A549 (cell line): ENCODE results near the gene ADAM10.

Source experiments
- EP300 ChIP-seq, 2 experiments: fragments of >200 bp; sonication (Bioruptor Twin); formaldehyde crosslinking; IDR thresholded peaks; 2 replicates in 1 of 2; 3 replicates in 1 of 2; pipeline ENCODE4 v1.6.1; 2016 to 2017
- ESRRA ChIP-seq: fragments of 150-350 bp; IDR thresholded peaks from 2 replicates; pipeline ENCODE4 v1.6.1; 2014; ENCODE audit warnings: mild to moderate bottlenecking, low read length, borderline replicate concordance
- HDAC2 ChIP-seq: fragments of 200-600 bp; sonication (generic); IDR thresholded peaks from 2 replicates; pipeline ENCODE4 v1.6.1; 2016
- KDM5A ChIP-seq: fragments of 200-600 bp; sonication (generic); IDR thresholded peaks from 2 replicates; pipeline ENCODE4 v1.6.1; 2016; ENCODE audit warnings: antibody characterized with exemption, mild to moderate bottlenecking
- MYC ChIP-seq: IDR thresholded peaks from 2 replicates; pipeline ENCODE4 v1.6.1; 2012; ENCODE audit warnings: mild to moderate bottlenecking, inconsistent platforms, low read length, improper control_type of control experiment, borderline replicate concordance
- POLR2A ChIP-seq: IDR thresholded peaks from 2 replicates; pipeline ENCODE4 v1.6.1; 2012; ENCODE audit warnings: mild to moderate bottlenecking, low read length
- RAD21 ChIP-seq, 2 experiments: fragments of >200 bp in 1 of 2; sonication (Bioruptor Twin) in 1 of 2; formaldehyde crosslinking in 1 of 2; IDR thresholded peaks in 1 of 2; conservative IDR thresholded peaks in 1 of 2; 2 replicates in 1 of 2; 3 replicates in 1 of 2; pipeline ENCODE4 v1.6.1; 2012 to 2018; ENCODE audit warnings: inconsistent platforms in 1 of 2
- TF ChIP-seq, protein P1 (sequence below): IDR thresholded peaks from 2 replicates; pipeline ENCODE4 v1.6.1; 2012
- TF ChIP-seq, protein P2 (sequence below): fragments of >200 bp; sonication (Bioruptor Twin); formaldehyde crosslinking; IDR thresholded peaks from 3 replicates; pipeline ENCODE4 v1.5.1; 2016

DNA sequence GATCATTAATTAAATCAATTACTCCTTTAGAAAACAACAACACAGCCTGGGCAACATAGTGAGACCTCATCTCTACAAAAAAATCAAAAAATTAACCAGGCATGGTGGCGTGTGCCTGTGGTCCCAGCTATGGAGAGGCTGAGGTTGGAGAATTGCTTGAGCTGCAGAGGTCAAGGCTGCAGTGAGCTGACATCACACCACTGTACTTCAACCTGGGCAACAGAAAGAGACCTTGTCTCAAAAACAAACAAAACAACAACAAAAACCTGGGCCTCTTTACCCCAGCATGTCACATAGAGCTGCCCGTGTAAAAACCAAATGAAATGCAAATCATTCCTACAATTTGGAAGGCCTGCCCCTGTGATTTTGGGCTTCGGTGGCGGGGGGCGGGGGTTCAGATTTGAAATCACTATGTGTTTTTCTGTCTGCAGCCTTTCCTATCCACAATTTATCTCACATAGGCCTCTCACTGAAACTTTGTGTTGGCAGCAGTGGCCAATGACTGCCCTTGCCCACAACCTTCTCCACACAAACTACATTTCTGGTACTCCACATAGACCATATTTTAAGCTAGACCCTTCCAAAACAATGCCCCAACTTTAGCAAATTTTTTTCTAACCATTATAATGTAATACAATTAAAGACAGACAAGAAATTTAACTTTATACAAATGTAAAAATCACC lies 6.5 kb downstream of the ADAM10 start:
- TF ChIP-seq HDAC2, result no peak
- TF ChIP-seq, protein P1, sequence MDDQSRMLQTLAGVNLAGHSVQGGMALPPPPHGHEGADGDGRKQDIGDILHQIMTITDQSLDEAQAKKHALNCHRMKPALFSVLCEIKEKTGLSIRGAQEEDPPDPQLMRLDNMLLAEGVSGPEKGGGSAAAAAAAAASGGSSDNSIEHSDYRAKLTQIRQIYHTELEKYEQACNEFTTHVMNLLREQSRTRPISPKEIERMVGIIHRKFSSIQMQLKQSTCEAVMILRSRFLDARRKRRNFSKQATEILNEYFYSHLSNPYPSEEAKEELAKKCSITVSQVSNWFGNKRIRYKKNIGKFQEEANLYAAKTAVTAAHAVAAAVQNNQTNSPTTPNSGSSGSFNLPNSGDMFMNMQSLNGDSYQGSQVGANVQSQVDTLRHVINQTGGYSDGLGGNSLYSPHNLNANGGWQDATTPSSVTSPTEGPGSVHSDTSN, result no peak
- TF ChIP-seq MYC, result no peak
- TF ChIP-seq POLR2A, result no peak
- TF ChIP-seq EP300 (IDR thresholded peaks at IDR 0.05), result no peak
- TF ChIP-seq, protein P2, sequence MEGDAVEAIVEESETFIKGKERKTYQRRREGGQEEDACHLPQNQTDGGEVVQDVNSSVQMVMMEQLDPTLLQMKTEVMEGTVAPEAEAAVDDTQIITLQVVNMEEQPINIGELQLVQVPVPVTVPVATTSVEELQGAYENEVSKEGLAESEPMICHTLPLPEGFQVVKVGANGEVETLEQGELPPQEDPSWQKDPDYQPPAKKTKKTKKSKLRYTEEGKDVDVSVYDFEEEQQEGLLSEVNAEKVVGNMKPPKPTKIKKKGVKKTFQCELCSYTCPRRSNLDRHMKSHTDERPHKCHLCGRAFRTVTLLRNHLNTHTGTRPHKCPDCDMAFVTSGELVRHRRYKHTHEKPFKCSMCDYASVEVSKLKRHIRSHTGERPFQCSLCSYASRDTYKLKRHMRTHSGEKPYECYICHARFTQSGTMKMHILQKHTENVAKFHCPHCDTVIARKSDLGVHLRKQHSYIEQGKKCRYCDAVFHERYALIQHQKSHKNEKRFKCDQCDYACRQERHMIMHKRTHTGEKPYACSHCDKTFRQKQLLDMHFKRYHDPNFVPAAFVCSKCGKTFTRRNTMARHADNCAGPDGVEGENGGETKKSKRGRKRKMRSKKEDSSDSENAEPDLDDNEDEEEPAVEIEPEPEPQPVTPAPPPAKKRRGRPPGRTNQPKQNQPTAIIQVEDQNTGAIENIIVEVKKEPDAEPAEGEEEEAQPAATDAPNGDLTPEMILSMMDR, result no peak
- TF ChIP-seq RAD21 (conservative IDR thresholded peaks at IDR 0.05 in 1 of 2, IDR thresholded peaks at IDR 0.05 in 1 of 2), result no peak
- no peak for TF ChIP-seq ESRRA
- no peak for TF ChIP-seq KDM5A
